Renal pelvis (tissue), 12 donors: ENCODE results near the gene LMO1. TPM values are rescaled to one million over a fixed set of nuclear protein-coding genes. Genes with fewer than 3 reads are reported as not detected.

Source experiments
- DNase-seq: peaks from one replicate; pipeline ENCODE4 v3.0.0-alpha.2; 2013
- long read RNA-seq, 16 experiments: transcript quantifications; one replicate each; lab custom pipeline, GENCODE V29; 2026
- polyA plus RNA-seq, 3 donors: library from polyadenylated mRNA; unstranded; fragments of 120-200 nt; gene quantifications; one replicate each; pipeline ENCODE4 v1.2.1, GENCODE V29; 2013; ENCODE audit not compliant: insufficient read length in 3 of 3

Gene LMO1
- under 1 TPM; 0.30 to 0.85 (median 0.74) TPM for polyA plus RNA-seq
- long read RNA-seq, donor 1, partial matches to known transcripts = 0 of 1 reads
- long read RNA-seq, donor 1, other reads (novel, unspliced or antisense) = 0 of 1 reads
- long read RNA-seq, donor 2 = 0 reads
- long read RNA-seq, donor 3 = 0 reads
- long read RNA-seq, donor 4 = 0 reads
- long read RNA-seq, donor 5 = 0 reads
- long read RNA-seq, donor 6, partial matches to known transcripts = 0 of 1 reads
- long read RNA-seq, donor 6, other reads (novel, unspliced or antisense) = 0 of 1 reads
- long read RNA-seq, donor 7 = 0 reads
- long read RNA-seq, donor 8 = 0 reads
- long read RNA-seq, donor 9, partial matches to known transcripts = 0 of 1 reads
- long read RNA-seq, donor 9, other reads (novel, unspliced or antisense) = 0 of 1 reads
- long read RNA-seq, donor 10 = 0 reads
- long read RNA-seq, donor 11 = 0 reads
- long read RNA-seq, donor 12 = 0 reads
- long read RNA-seq, donor 13 = 0 reads
- long read RNA-seq, donor 14 = 0 reads
- long read RNA-seq, donor 15, partial matches to known transcripts = 0 of 1 reads
- long read RNA-seq, donor 15, other reads (novel, unspliced or antisense) = 0 of 1 reads
- long read RNA-seq, donor 16 = 0 reads

- DNase-seq = peak; percentile 81
Measured at GRCh38 chr11:8263769-8264410, at the start of gene LMO1. LMO1 (minus strand) TSS chr11:8263878; CDS start chr11:8263362, 516 bp downstream.

GRCh38 chr11:8312986-8313385 lies 49.3 kb upstream of the LMO1 start:
- DNase-seq = no peak

GRCh38 chr11:8311366-8311765 lies 47.7 kb upstream of the LMO1 start:
- no peak for DNase-seq

- no peak for DNase-seq
Measured at GRCh38 chr11:8310743-8311298, 47.1 kb upstream of the LMO1 start.

- DNase-seq = no peak
Measured at GRCh38 chr11:8309862-8310261, 46.2 kb upstream of the LMO1 start.

- no peak for DNase-seq
Measured at GRCh38 chr11:8309311-8309710, 45.6 kb upstream of the LMO1 start.

- no peak for DNase-seq
Measured at GRCh38 chr11:8307601-8308000, 43.9 kb upstream of the LMO1 start.

- DNase-seq = no peak
Measured at GRCh38 chr11:8301622-8302021, 37.9 kb upstream of the LMO1 start.

GRCh38 chr11:8298801-8299786 lies 35.4 kb upstream of the LMO1 start:
- DNase-seq = no peak

GRCh38 chr11:8297781-8298440 lies 34.2 kb upstream of the LMO1 start:
- DNase-seq = no peak

- DNase-seq = no peak
Measured at GRCh38 chr11:8296872-8297271, 33.2 kb upstream of the LMO1 start.

- DNase-seq = no peak
Measured at GRCh38 chr11:8296038-8296649, 32.5 kb upstream of the LMO1 start.

- no peak for DNase-seq
Measured at GRCh38 chr11:8294251-8294935, 30.7 kb upstream of the LMO1 start.

GRCh38 chr11:8293171-8293570 lies 29.5 kb upstream of the LMO1 start:
- no peak for DNase-seq

- no peak for DNase-seq
Measured at GRCh38 chr11:8292351-8292750, 28.7 kb upstream of the LMO1 start.

- DNase-seq = no peak
Measured at GRCh38 chr11:8291421-8292350, 28.0 kb upstream of the LMO1 start.

- no peak for DNase-seq
Measured at GRCh38 chr11:8290081-8290810, 26.6 kb upstream of the LMO1 start.

GRCh38 chr11:8289492-8289918 lies 25.8 kb upstream of the LMO1 start:
- no peak for DNase-seq
